IMR-90 (cell line): Measurements from ENCODE around the gene WDR54. TPM values are rescaled to one million over a fixed set of nuclear protein-coding genes. Genes with fewer than 3 reads are reported as not detected.

Experiments
- ATAC-seq: fragments of 200-7000 bp; cut with Tn5 transposase; 2 replicates; pipeline ENCODE4 v1.9.1; 2020; ENCODE audit warnings: low read depth, mild to moderate bottlenecking, moderate library complexity
- BruUV-seq: library from RNA; stranded (reverse); fragments of 400-500 nt; replicated peaks from 2 replicates; lab custom pipeline; 2021; lab: Mats Ljungman, UMichigan
- CTCF ChIA-PET: fragments of 300-600 bp; formaldehyde crosslinking; extraction: SDS; loops from one replicate; lab custom pipeline; 2021; ENCODE audit warnings: antibody characterized with exemption; lab: Yijun Ruan, JAX
- POLR2A ChIA-PET: fragments of 300-600 bp; sonication (Branson Sonifier 250); formaldehyde crosslinking; loops from one replicate; lab custom pipeline; 2022; ENCODE audit warnings: antibody characterized with exemption; ENCODE audit not compliant: unreplicated experiment; lab: Charles Lee
- DNase-seq: peaks from one replicate; pipeline ENCODE4 v3.0.0; 2013
- H2AFZ ChIP-seq: replicated peaks from 2 replicates; pipeline ENCODE3; 2013; ENCODE audit warnings: low read length, mild to moderate bottlenecking; ENCODE audit not compliant: poor library complexity
- H2AK5ac ChIP-seq: 2 replicates; pipeline ENCODE4 v1.6.1; 2013; ENCODE audit warnings: low read depth, low read length, inconsistent platforms
- H2AK9ac ChIP-seq: replicated peaks from 2 replicates; pipeline ENCODE3; 2013; ENCODE audit warnings: mild to moderate bottlenecking, low read depth, low read length, moderate library complexity; ENCODE audit not compliant: poor library complexity
- H2BK120ac ChIP-seq: 2 replicates; pipeline ENCODE4 v1.6.1; 2013; ENCODE audit warnings: low read depth, low read length, inconsistent platforms
- H2BK15ac ChIP-seq: 3 replicates; pipeline ENCODE4 v1.6.1; 2013; ENCODE audit warnings: low read depth, low read length, inconsistent platforms
- H2BK20ac ChIP-seq: 2 replicates; pipeline ENCODE4 v1.6.1; 2013; ENCODE audit warnings: low read depth, mild to moderate bottlenecking, inconsistent platforms, low read length, moderate library complexity
- H2BK5ac ChIP-seq: 2 replicates; pipeline ENCODE4 v1.6.1; 2013; ENCODE audit warnings: mild to moderate bottlenecking, low read depth, low read length, inconsistent platforms; ENCODE audit not compliant: poor library complexity, severe bottlenecking
- H3K14ac ChIP-seq: replicated peaks from 2 replicates; pipeline ENCODE4 v1.6.1; 2013; ENCODE audit warnings: low read depth, low read length, inconsistent platforms
- H3K18ac ChIP-seq: 2 replicates; pipeline ENCODE4 v1.6.1; 2013; ENCODE audit warnings: low read depth, low read length, control low read depth
- H3K23ac ChIP-seq: 2 replicates; pipeline ENCODE4 v1.6.1; 2013; ENCODE audit warnings: low read depth, low read length, inconsistent platforms
- H3K27ac ChIP-seq: 2 replicates; pipeline ENCODE4 v1.5.1; 2013; ENCODE audit warnings: mild to moderate bottlenecking, control low read depth, low read length; ENCODE audit not compliant: insufficient read depth
- H3K27me3 ChIP-seq: 2 replicates; pipeline ENCODE4 v1.6.1; 2013; ENCODE audit warnings: low read length; ENCODE audit not compliant: control insufficient read depth, insufficient read depth
- H3K36me3 ChIP-seq: 2 replicates; pipeline ENCODE4 v1.6.1; 2013; ENCODE audit warnings: low read length, mixed read lengths; ENCODE audit not compliant: control insufficient read depth, insufficient read depth
- H3K4ac ChIP-seq: 2 replicates; pipeline ENCODE4 v1.6.1; 2013; ENCODE audit warnings: low read depth, low read length, inconsistent platforms
- H3K4me1 ChIP-seq: 2 replicates; pipeline ENCODE4 v1.6.1; 2013; ENCODE audit warnings: low read length, mixed read lengths; ENCODE audit not compliant: control insufficient read depth, insufficient read depth
- H3K4me2 ChIP-seq: 2 replicates; pipeline ENCODE4 v1.6.1; 2013; ENCODE audit warnings: low read depth, mild to moderate bottlenecking, control low read depth, low read length, moderate library complexity
- H3K4me3 ChIP-seq: 2 replicates; pipeline ENCODE4 v1.5.1; 2013; ENCODE audit warnings: low read depth, mild to moderate bottlenecking, control low read depth, low read length, moderate library complexity; ENCODE audit not compliant: insufficient read depth
- H3K56ac ChIP-seq: 2 replicates; pipeline ENCODE4 v1.6.1; 2013; ENCODE audit warnings: low read length, inconsistent platforms; ENCODE audit not compliant: insufficient read depth; ENCODE audit errors: extremely low read depth
- H3K79me1 ChIP-seq, 2 experiments: 2 replicates each; pipeline ENCODE4 v1.6.1; 2013; ENCODE audit warnings: low read length in 2 of 2, inconsistent platforms in 1 of 2, low read depth in 1 of 2
- H3K9ac ChIP-seq: 2 replicates; pipeline ENCODE4 v1.6.1; 2013; ENCODE audit warnings: low read depth, low read length, control low read depth
- H3K9me1 ChIP-seq: 2 replicates; pipeline ENCODE4 v1.6.1; 2013; ENCODE audit warnings: low read length, inconsistent platforms; ENCODE audit not compliant: insufficient read depth
- H3K9me3 ChIP-seq: 2 replicates; pipeline ENCODE4 v1.6.1; 2013; ENCODE audit warnings: low read length; ENCODE audit not compliant: control insufficient read depth, insufficient read depth
- H4K20me1 ChIP-seq: 2 replicates; pipeline ENCODE4 v1.6.1; 2013; ENCODE audit warnings: low read length, inconsistent platforms; ENCODE audit not compliant: insufficient read depth
- H4K5ac ChIP-seq: 2 replicates; pipeline ENCODE4 v1.6.1; 2013; ENCODE audit warnings: mild to moderate bottlenecking, low read depth, low read length, control low read depth
- H4K8ac ChIP-seq, 2 experiments: 2 replicates each; pipeline ENCODE4 v1.6.1; 2013; ENCODE audit warnings: low read depth in 2 of 2, low read length in 2 of 2, control low read depth in 1 of 2, inconsistent platforms in 1 of 2
- H4K91ac ChIP-seq: 2 replicates; pipeline ENCODE4 v1.6.1; 2013; ENCODE audit warnings: low read depth, low read length, inconsistent platforms; ENCODE audit not compliant: insufficient read depth
- BHLHE40 ChIP-seq: fragments of 150-350 bp; IDR thresholded peaks from 2 replicates; pipeline ENCODE4 v1.6.1; 2016; ENCODE audit warnings: mild to moderate bottlenecking, low read depth, low read length
- CEBPB ChIP-seq: IDR thresholded peaks from 2 replicates; pipeline ENCODE4 v1.6.1; 2012; ENCODE audit warnings: low read depth, low read length, improper control_type of control experiment
- CHD1 ChIP-seq: IDR thresholded peaks from 2 replicates; pipeline ENCODE4 v1.6.1; 2012; ENCODE audit warnings: low read depth, low read length, improper control_type of control experiment
- ELK1 ChIP-seq: fragments of 150-350 bp; IDR thresholded peaks from 2 replicates; pipeline ENCODE4 v1.6.1; 2016; ENCODE audit warnings: low read depth, mild to moderate bottlenecking, low read length, moderate library complexity, borderline replicate concordance
- FOS ChIP-seq: fragments of 150-350 bp; IDR thresholded peaks from 2 replicates; pipeline ENCODE4 v1.6.1; 2016; ENCODE audit warnings: low read depth, low read length
- MAFK ChIP-seq: IDR thresholded peaks from 2 replicates; pipeline ENCODE4 v1.6.1; 2012; ENCODE audit warnings: low read depth, low read length, improper control_type of control experiment
- MAZ ChIP-seq: IDR thresholded peaks from 2 replicates; pipeline ENCODE4 v1.6.1; 2012; ENCODE audit warnings: low read depth, mild to moderate bottlenecking, low read length, improper control_type of control experiment, moderate library complexity, borderline replicate concordance
- MXI1 ChIP-seq: IDR thresholded peaks from 2 replicates; pipeline ENCODE4 v1.6.1; 2012; ENCODE audit warnings: low read depth, mild to moderate bottlenecking, low read length, moderate library complexity, borderline replicate concordance
- NFE2L2 ChIP-seq: fragments of 150-350 bp; IDR thresholded peaks from 2 replicates; pipeline ENCODE4 v1.6.1; 2016; ENCODE audit warnings: low read depth, mild to moderate bottlenecking, low read length
- POLR2A ChIP-seq: IDR thresholded peaks from 2 replicates; pipeline ENCODE4 v1.6.1; 2012; ENCODE audit warnings: mild to moderate bottlenecking, low read depth, low read length
- RAD21 ChIP-seq: IDR thresholded peaks from 2 replicates; pipeline ENCODE4 v1.6.1; 2012; ENCODE audit warnings: low read length, improper control_type of control experiment
- RCOR1 ChIP-seq: IDR thresholded peaks from 2 replicates; pipeline ENCODE4 v1.6.1; 2012; ENCODE audit warnings: mild to moderate bottlenecking, low read length, improper control_type of control experiment; ENCODE audit not compliant: insufficient replicate concordance
- RFX5 ChIP-seq: IDR thresholded peaks from 2 replicates; pipeline ENCODE4 v1.8.0; 2012; ENCODE audit warnings: low read depth, mild to moderate bottlenecking, low read length, moderate library complexity
- SMC3 ChIP-seq: fragments of 150-350 bp; IDR thresholded peaks from 2 replicates; pipeline ENCODE4 v1.6.1; 2016; ENCODE audit warnings: low read depth, mild to moderate bottlenecking, antibody characterized with exemption, low read length, moderate library complexity
- USF2 ChIP-seq: fragments of 150-350 bp; IDR thresholded peaks from 2 replicates; pipeline ENCODE4 v1.6.1; 2017; ENCODE audit warnings: mild to moderate bottlenecking, antibody characterized with exemption, low read length, low read depth
- WGBS, 2 experiments: methylation state at CpG; one replicate each; pipeline versions ENCODE4 v1.1.5 to v1.1.7; 2013; ENCODE audit warnings: missing lambda C conversion rate in 2 of 2; ENCODE audit not compliant: insufficient read length in 1 of 2; ENCODE audit errors: extremely low coverage in 2 of 2; 5-methylcytosine and 5-hydroxymethylcytosine counted together
- dilution Hi-C: fragments of 300-500 bp; cut with HindIII; formaldehyde crosslinking; loops from one replicate; pipeline ENCODE4 v1.14.3; 2018; ENCODE audit warnings: low sequenced_read_pairs; ENCODE audit not compliant: unreplicated experiment
- in situ Hi-C: fragments of 300-500 bp; cut with MboI; formaldehyde crosslinking; loops from 3 replicates; pipeline ENCODE4 v1.14.3; 2019; ENCODE audit warnings: low sequenced_read_pairs, inconsistent platforms, mixed read lengths
- intact Hi-C: fragments of 100-400 bp; cut with micrococcal nuclease; formaldehyde crosslinking; loops from 2 replicates; pipeline ENCODE4 v1.10.0; 2022
- polyA plus RNA-seq, 3 experiments: library from polyadenylated mRNA; depleted of rRNA; stranded (reverse); fragments of >200 nt; gene quantifications; 2 replicates each; pipeline ENCODE4 v1.2.3, GENCODE V29; 2012; ENCODE audit warnings: low replicate concordance in 1 of 3
- total RNA-seq: library from RNA; depleted of rRNA; stranded (reverse); fragments of >200 nt; gene quantifications from 2 replicates; pipeline ENCODE4 v1.2.3, GENCODE V29; 2012
- TF ChIP-seq, protein P1 (sequence below): conservative IDR thresholded peaks from 2 replicates; pipeline ENCODE4 v1.5.1; 2012; ENCODE audit warnings: mild to moderate bottlenecking, low read depth, low read length, improper control_type of control experiment

Gene WDR54
- total and polyA plus RNA-seq, 2 of the 4 experiments (the other 2 are of a cell fraction): 47.9 to 57.2 TPM

DNA sequence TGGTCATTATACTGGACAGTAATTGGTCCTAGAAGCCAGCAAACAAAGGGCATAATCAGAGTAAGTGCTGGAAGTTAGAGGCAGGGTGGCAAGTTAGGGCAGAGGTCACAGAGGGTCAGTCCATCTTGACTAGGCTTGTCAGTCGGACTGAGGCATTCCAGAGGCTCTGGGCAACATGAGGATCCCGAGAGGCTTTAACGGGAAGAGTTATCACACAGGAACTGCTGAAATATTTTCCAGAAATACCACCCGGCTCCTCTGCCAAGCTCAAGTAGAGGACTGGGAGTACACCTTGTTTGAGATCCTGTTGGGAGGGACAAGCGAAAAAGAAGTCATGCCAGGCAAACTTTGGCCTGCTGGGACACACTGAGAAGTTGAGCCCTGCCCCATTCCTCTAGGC is 13.8 kb upstream of the WDR54 start:
- no peak overlapping the region for H2BK5ac ChIP-seq
- H3K56ac ChIP-seq: no peak overlapping the region
- in situ Hi-C loops: no loop called here
- no peak overlapping the region for H2AK5ac ChIP-seq
- no peak overlapping the region for H3K18ac ChIP-seq
- no peaks in the 10 kb centered on the region for H3K4me1 ChIP-seq
- H3K36me3 ChIP-seq: no peaks in the 10 kb centered on the region
- H3K27me3 ChIP-seq: peaks cover 5% of the 10 kb centered on the region
- CTCF ChIA-PET: interaction anchor here (0.6 kb wide), 1 partner anchor 271 kb away, joined by 3 read pairs; no protein-coding TSS in a partner anchor
- H3K4ac ChIP-seq: no peak overlapping the region
- H4K8ac ChIP-seq: no peak overlapping the region
- H3K27ac ChIP-seq: no peak overlapping the region
- TF ChIP-seq NFE2L2 (no peak), ELK1 (no peak), CHD1 (no peak), RFX5 (no peak), POLR2A (no peak), FOS (no peak), SMC3 (no peak), USF2 (no peak), MXI1 (no peak), CEBPB (no peak), RAD21 (no peak), MAFK (no peak), BHLHE40 (no peak), RCOR1 (no peak), MAZ (no peak)
- TF ChIP-seq, protein P1, sequence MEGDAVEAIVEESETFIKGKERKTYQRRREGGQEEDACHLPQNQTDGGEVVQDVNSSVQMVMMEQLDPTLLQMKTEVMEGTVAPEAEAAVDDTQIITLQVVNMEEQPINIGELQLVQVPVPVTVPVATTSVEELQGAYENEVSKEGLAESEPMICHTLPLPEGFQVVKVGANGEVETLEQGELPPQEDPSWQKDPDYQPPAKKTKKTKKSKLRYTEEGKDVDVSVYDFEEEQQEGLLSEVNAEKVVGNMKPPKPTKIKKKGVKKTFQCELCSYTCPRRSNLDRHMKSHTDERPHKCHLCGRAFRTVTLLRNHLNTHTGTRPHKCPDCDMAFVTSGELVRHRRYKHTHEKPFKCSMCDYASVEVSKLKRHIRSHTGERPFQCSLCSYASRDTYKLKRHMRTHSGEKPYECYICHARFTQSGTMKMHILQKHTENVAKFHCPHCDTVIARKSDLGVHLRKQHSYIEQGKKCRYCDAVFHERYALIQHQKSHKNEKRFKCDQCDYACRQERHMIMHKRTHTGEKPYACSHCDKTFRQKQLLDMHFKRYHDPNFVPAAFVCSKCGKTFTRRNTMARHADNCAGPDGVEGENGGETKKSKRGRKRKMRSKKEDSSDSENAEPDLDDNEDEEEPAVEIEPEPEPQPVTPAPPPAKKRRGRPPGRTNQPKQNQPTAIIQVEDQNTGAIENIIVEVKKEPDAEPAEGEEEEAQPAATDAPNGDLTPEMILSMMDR: no peak
- H2BK15ac ChIP-seq: no peak overlapping the region
- intact Hi-C loops: no loop called here
- no TSS peak for BruUV-seq
- ATAC-seq (no peak), DNase-seq (no peak)
- no peaks in the 10 kb centered on the region for H3K9me1 ChIP-seq
- WGBS, 2 experiments: 72% methylated on average over 4 of the region's 5 CpGs; no CpG with 5 or more reads in 1 of the 2 experiments
- no peak overlapping the region for H3K23ac ChIP-seq
- H4K20me1 ChIP-seq: no peaks in the 10 kb centered on the region
- no peak overlapping the region for H4K5ac ChIP-seq
- H3K79me1 ChIP-seq: no peaks in the 10 kb centered on the region
- no peak overlapping the region for H2AFZ ChIP-seq
- H3K4me3 ChIP-seq: no peak overlapping the region
- dilution Hi-C loops: no loop called here
- H3K9me3 ChIP-seq: no peaks in the 10 kb centered on the region
- no peak overlapping the region for H3K14ac ChIP-seq
- no peak overlapping the region for H2BK20ac ChIP-seq
- H2BK120ac ChIP-seq: no peak overlapping the region
- H3K9ac ChIP-seq: no peak overlapping the region
- POLR2A ChIA-PET: no interaction called here
- H2AK9ac ChIP-seq: no peak overlapping the region
- H3K4me2 ChIP-seq: no peak overlapping the region
- no peak overlapping the region for H4K91ac ChIP-seq
